OCI-LY3 (cell line): ENCODE results near the gene PHYKPL.

ENCODE experiments used
- H2AFZ ChIP-seq: fragments of 200-600, 300-600 bp; shearing (Covaris generic); 2 replicates; pipeline ENCODE4 v1.6.0; 2014; ENCODE audit warnings: antibody characterized with exemption, low read depth, low read length
- H3K27ac ChIP-seq: fragments of 200-600, 300-600 bp; sonication (generic); 2 replicates; pipeline ENCODE4 v1.5.1; 2014; ENCODE audit warnings: mild to moderate bottlenecking, low read length, moderate library complexity, mixed read lengths
- H3K27me3 ChIP-seq: fragments of 200-600, 300-600 bp; sonication (generic); 2 replicates; pipeline ENCODE4 v1.6.1; 2014; ENCODE audit warnings: low read depth, low read length, mixed read lengths
- H3K36me3 ChIP-seq: fragments of 200-600, 300-600 bp; sonication (generic); replicated peaks from 2 replicates; pipeline ENCODE3; 2014; ENCODE audit warnings: low read depth, low read length, mixed read lengths
- H3K4me1 ChIP-seq: fragments of 300-600, 200-600 bp; sonication (generic); 2 replicates; pipeline ENCODE4 v1.6.1; 2014; ENCODE audit warnings: low read length, mixed read lengths
- H3K4me2 ChIP-seq: fragments of 200-600, 300-600 bp; sonication (generic); 2 replicates; pipeline ENCODE4 v1.6.1; 2014; ENCODE audit warnings: low read length, mixed read lengths
- H3K4me3 ChIP-seq: fragments of 300-600, 200-600 bp; sonication (generic); 2 replicates; pipeline ENCODE4 v1.5.1; 2014; ENCODE audit warnings: antibody characterized with exemption, mild to moderate bottlenecking, low read length, moderate library complexity
- H3K79me2 ChIP-seq: fragments of 300-600, 200-600 bp; shearing (Covaris generic); 2 replicates; pipeline ENCODE4 v1.6.1; 2014; ENCODE audit warnings: mild to moderate bottlenecking, low read length, mixed read lengths
- H3K9ac ChIP-seq: fragments of 300-600, 200-600 bp; shearing (Covaris generic); 2 replicates; pipeline ENCODE4 v1.6.0; 2014; ENCODE audit warnings: mild to moderate bottlenecking, low read length, moderate library complexity
- H3K9me3 ChIP-seq: fragments of 200-600, 300-600 bp; shearing (Covaris generic); 2 replicates; pipeline ENCODE4 v1.6.1; 2014; ENCODE audit warnings: low read length, mixed read lengths; ENCODE audit not compliant: insufficient read depth
- H4K20me1 ChIP-seq: fragments of 200-600, 300-600 bp; sonication (generic); 2 replicates; pipeline ENCODE4 v1.6.1; 2016; ENCODE audit warnings: low read length, mixed read lengths; ENCODE audit not compliant: insufficient read depth
- EZH2phosphoT487 ChIP-seq: fragments of 200-600 bp; shearing (Covaris generic); IDR thresholded peaks from 2 replicates; pipeline ENCODE4 v1.6.1; 2018; ENCODE audit warnings: antibody characterized with exemption, mixed run types, low read depth
- TF ChIP-seq, protein P1 (sequence below): fragments of 200-600, 300-600 bp; sonication (generic); IDR thresholded peaks from 2 replicates; pipeline ENCODE4 v1.5.1; 2014; ENCODE audit warnings: antibody characterized with exemption, low read length, low read depth

PHYKPL gene

DNA sequence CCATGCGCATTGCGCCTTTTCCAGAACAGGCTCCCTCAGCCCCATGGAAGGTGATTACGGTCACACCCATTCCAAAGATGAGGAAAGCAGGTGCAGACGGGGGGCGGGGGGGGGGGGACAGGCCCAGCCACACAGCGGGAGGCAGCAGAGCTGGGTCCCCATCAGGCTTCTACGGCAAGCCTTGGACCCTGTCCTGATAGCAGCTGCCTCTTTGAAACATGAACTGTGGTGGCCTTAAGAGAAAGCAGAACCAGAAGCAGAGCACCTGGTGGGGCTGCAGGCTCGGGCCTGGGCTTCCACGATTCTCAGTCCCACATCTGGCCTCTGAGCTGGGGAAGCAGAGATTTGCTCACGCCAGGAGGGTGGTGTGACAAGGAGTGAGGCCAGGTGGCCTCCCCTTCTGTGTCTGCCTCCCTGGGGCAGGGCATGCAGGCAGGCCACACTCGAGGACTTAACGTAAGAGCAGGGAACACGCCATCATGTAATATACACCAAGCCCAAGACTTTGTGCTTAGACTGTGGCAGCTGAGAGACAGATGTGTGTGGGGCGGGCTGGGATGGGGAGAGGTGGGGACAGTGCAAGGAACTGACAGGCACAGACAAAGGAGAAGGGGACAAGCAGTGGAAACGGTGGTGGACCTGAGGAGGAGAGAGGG lies 14.2 kb upstream of the PHYKPL start:
- Histone ChIP-seq H2AFZ (no peak overlapping the region; the same call in 1 of the 2 replicates), H3K9ac (no peak overlapping the region), H4K20me1 (no peaks in the 10 kb centered on the region), H3K9me3 (no peaks in the 10 kb centered on the region), H3K79me2 (no peaks in the 10 kb centered on the region), H3K4me1 (no peaks in the 10 kb centered on the region), H3K36me3 (no peaks in the 10 kb centered on the region), H3K4me2 (no peak overlapping the region), H3K4me3 (no peak overlapping the region), H3K27me3 (no peaks in the 10 kb centered on the region), H3K27ac (no peak overlapping the region)
- no peak for TF ChIP-seq EZH2phosphoT487
- TF ChIP-seq, protein P1, sequence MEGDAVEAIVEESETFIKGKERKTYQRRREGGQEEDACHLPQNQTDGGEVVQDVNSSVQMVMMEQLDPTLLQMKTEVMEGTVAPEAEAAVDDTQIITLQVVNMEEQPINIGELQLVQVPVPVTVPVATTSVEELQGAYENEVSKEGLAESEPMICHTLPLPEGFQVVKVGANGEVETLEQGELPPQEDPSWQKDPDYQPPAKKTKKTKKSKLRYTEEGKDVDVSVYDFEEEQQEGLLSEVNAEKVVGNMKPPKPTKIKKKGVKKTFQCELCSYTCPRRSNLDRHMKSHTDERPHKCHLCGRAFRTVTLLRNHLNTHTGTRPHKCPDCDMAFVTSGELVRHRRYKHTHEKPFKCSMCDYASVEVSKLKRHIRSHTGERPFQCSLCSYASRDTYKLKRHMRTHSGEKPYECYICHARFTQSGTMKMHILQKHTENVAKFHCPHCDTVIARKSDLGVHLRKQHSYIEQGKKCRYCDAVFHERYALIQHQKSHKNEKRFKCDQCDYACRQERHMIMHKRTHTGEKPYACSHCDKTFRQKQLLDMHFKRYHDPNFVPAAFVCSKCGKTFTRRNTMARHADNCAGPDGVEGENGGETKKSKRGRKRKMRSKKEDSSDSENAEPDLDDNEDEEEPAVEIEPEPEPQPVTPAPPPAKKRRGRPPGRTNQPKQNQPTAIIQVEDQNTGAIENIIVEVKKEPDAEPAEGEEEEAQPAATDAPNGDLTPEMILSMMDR: no peak

DNA sequence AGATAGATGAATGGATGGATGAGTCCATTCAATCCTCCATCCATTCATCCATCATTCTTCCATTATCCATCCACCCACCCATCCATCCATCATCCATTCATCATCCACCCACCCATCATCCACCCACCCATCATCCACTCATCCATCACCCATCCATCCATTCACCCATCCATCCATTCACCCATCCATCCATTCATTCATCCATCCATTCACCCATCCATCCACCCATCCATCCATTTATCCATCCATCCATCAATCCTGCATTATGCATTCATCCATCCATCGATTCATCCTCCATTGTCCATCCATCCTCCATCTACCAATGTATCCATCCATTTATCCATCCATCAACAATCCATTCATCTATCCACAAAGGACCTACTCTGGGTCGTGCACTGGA lies 12.8 kb upstream of the PHYKPL start:
- Histone ChIP-seq H3K27ac (no peak overlapping the region), H3K27me3 (no peaks in the 10 kb centered on the region), H3K9ac (no peak overlapping the region), H4K20me1 (no peaks in the 10 kb centered on the region), H2AFZ (no peak overlapping the region), H3K4me3 (no peak overlapping the region), H3K4me2 (no peak overlapping the region), H3K79me2 (no peaks in the 10 kb centered on the region), H3K36me3 (no peaks in the 10 kb centered on the region), H3K4me1 (no peaks in the 10 kb centered on the region), H3K9me3 (no peaks in the 10 kb centered on the region)
- no peak for TF ChIP-seq EZH2phosphoT487
- TF ChIP-seq, protein P1: no peak

DNA sequence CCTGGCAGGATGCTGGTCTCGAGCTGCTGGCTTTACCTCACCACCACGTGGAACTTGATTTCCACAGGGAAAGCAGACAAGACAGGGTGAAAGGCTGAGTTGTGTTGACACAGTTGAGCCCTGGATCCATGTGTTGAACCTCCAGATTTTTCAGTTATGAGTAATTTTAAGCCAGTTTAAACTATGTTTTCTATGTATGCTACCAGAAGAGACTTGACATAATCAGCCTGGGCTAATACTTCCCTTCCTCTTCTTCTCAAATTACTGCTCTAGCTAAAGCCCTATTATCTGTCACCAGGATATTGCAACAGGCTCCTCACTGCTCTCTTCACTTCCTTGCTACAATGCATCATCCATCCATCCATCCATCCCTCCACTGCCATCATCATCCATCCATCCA lies 12.0 kb upstream of the PHYKPL start:
- Histone ChIP-seq H3K27me3 (no peaks in the 10 kb centered on the region), H3K4me1 (no peaks in the 10 kb centered on the region), H3K79me2 (no peaks in the 10 kb centered on the region), H3K4me2 (no peak overlapping the region), H3K36me3 (no peaks in the 10 kb centered on the region), H3K9me3 (no peaks in the 10 kb centered on the region), H3K27ac (no peak overlapping the region), H3K9ac (no peak overlapping the region), H3K4me3 (no peak overlapping the region), H2AFZ (no peak overlapping the region), H4K20me1 (no peaks in the 10 kb centered on the region)
- TF ChIP-seq, protein P1: no peak
- TF ChIP-seq EZH2phosphoT487: no peak

DNA sequence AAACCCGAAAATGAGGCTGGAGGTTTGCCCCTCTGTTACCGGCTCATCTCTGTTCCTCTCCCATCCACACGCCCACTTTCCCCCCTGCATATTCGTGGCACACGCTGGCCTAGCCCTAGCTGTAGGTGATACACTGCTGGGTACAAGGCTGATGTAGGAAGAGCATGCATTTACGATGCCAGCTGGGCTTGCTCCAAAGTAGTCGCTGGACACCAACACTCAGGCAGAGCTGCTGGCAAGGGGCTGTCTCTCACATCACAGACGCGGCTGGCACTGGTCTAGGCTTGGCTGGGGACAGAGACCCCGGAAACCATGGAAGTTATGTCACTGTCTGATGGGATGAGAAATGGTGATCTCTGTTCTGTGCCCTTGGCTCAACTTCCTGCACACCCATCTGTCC lies 9.8 kb upstream of the PHYKPL start:
- Histone ChIP-seq H3K9me3 (no peaks in the 10 kb centered on the region), H3K9ac (no peak overlapping the region), H4K20me1 (no peaks in the 10 kb centered on the region), H3K36me3 (no peaks in the 10 kb centered on the region), H3K27ac (no peak overlapping the region), H3K79me2 (no peaks in the 10 kb centered on the region), H2AFZ (no peak overlapping the region), H3K4me2 (no peak overlapping the region), H3K27me3 (no peaks in the 10 kb centered on the region), H3K4me1 (no peaks in the 10 kb centered on the region), H3K4me3 (no peak overlapping the region)
- TF ChIP-seq, protein P1: no peak
- no peak for TF ChIP-seq EZH2phosphoT487
